Transverse colon (tissue), 3 donors: ENCODE measurements around the gene RELN.

Experiments used
- CTCF ChIP-seq, 5 experiments: fragments of 200-600 bp in 3 of 5; fragments of 450-650 bp in 2 of 5; sonication (generic) in 3 of 5; IDR thresholded peaks; 1 replicate in 2 of 5; 2 replicates in 3 of 5; pipeline ENCODE4 v1.5.1; 2016 to 2017; ENCODE audit warnings: antibody characterized with exemption in 5 of 5, inconsistent platforms in 3 of 5, mild to moderate bottlenecking in 2 of 5, moderate library complexity in 1 of 5
- EP300 ChIP-seq: sonication (generic); formaldehyde crosslinking; IDR thresholded peaks from one replicate; pipeline ENCODE4 v1.6.1; 2017; ENCODE audit warnings: antibody characterized with exemption, low read depth
- POLR2A ChIP-seq: fragments of 450-650 bp; IDR thresholded peaks from one replicate; pipeline ENCODE4 v1.6.1; 2016; ENCODE audit warnings: antibody characterized with exemption, mild to moderate bottlenecking, moderate library complexity

GRCh38 chr7:103751311-103751880 lies 238.1 kb downstream of the RELN start:
- TF ChIP-seq CTCF (IDR thresholded peaks at IDR 0.05), result no peak
- TF ChIP-seq POLR2A, result no peak
- TF ChIP-seq EP300, result no peak
